ENCODE data around the gene ACD.

DNA sequence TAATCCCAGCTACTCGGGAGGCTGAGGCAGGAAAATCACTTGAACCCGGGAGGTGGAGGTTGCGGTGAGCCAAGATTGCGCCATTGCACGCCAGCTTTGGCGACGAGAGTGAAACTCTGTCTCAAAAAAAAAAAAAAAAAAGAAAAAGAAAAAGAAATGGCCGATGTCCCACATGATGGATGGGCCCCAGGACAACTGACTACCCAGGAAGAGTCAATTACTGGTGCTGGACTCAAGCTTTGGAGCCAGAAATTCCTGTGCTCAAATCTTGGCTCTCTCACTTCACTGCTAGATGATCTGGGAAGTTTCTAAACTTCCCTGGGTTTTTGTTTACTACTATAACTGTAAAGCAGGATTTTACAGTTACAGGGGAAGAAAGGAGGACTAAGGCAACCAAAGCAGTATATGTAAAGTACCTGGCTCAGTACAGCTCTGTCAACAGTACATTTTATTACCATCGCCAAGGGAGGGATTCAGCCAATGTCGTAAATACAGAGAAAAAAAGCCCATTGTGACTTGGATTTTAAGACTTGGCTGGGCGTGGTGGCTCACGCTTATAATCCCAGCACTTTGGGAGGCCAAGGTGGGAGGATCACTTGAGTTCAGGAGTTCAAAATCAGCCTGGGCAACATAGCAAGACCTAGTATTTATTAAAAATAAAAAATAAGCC, 18.4 kb upstream of the ACD start:
- no peak for TF ChIP-seq CTCF (IDR thresholded peaks at IDR 0.05; ENCODE audit: borderline replicate concordance, extremely low read depth, low read length, poor library complexity, severe bottlenecking)
- TF ChIP-seq EZH2 (IDR thresholded peaks at IDR 0.05; ENCODE audit: borderline replicate concordance, low read depth, low read length, severe bottlenecking): no peak
